Chondrocyte (in vitro differentiated cells): Measurements from ENCODE around the gene EPN1. TPM values are rescaled to one million over a fixed set of nuclear protein-coding genes. Genes with fewer than 3 reads are reported as not detected.
A peak's percentile ranks its signal among the peaks of the same experiment; 100 is the strongest.

Experiments used
- DNase-seq: peaks from one replicate; pipeline ENCODE4 v3.0.0; 2021; ENCODE audit warnings: mixed read lengths, low spot score
- H3K27ac Mint-ChIP-seq: one replicate; pipeline ENCODE4 v1.8.0; 2021; ENCODE audit warnings: mild to moderate bottlenecking, moderate library complexity, mixed read lengths; ENCODE audit not compliant: unreplicated experiment
- H3K27me3 Mint-ChIP-seq: 2 replicates; pipeline ENCODE4 v1.8.0; 2021; ENCODE audit warnings: low read depth, mixed read lengths
- H3K36me3 Mint-ChIP-seq: 2 replicates; pipeline ENCODE4 v1.8.0; 2021; ENCODE audit warnings: low read depth, mixed read lengths
- H3K4me1 Mint-ChIP-seq: 2 replicates; pipeline ENCODE4 v1.8.0; 2021; ENCODE audit warnings: low read depth, mild to moderate bottlenecking, mixed read lengths
- H3K4me3 Mint-ChIP-seq: one replicate; pipeline ENCODE4 v1.8.0; 2021; ENCODE audit warnings: mild to moderate bottlenecking, moderate library complexity, mixed read lengths; ENCODE audit not compliant: unreplicated experiment
- H3K9me3 Mint-ChIP-seq: 2 replicates; pipeline ENCODE4 v1.8.0; 2021; ENCODE audit warnings: low read depth, mixed read lengths
- total RNA-seq: library from RNA; stranded (reverse); gene quantifications from 3 replicates; pipeline ENCODE4 v1.2.1, GENCODE V29; 2021
- TF ChIP-seq, protein P1 (sequence below): fragments of 200-600 bp; sonication (generic); IDR thresholded peaks from 2 replicates; pipeline ENCODE4 v1.5.0; 2021; ENCODE audit warnings: antibody characterized with exemption, mild to moderate bottlenecking, moderate library complexity

The EPN1 gene
- total RNA-seq, 1 donor from 2014 or later: 124 TPM

DNA sequence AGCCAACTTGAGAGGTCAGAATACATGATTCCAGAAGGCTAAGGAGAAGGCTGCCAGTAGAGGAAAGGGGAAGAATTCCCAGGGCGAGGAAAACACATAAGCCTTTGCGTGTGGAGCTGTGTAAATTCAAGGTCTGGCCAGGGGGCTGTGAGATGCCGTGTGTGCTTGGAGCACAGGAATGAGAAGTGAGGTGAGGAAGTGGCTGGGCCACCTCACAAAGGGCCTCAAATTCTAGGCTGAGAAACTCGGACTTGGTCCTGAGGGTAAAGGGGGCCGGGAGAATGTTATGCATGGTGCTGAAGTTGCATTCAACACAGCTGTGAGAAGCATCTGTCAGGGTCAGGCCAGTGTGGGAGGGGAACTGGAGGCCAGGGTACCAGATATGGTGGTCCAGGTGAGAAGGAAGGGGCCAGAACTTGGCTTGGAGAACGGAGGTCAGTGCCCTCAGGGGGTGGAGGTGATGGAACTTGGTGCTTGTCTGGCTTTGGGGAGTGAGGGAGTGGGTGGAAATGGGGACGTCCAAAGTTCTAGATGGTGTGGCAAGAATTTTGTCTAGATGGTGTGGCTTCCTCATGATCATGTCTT lies 39.1 kb upstream of the EPN1 start:
- H3K27ac Mint-ChIP-seq: peak overlapping the region; percentile 100
- H3K36me3 Mint-ChIP-seq: peaks cover 8% of the 10 kb centered on the region
- DNase-seq: no peak
- peak overlapping the region; percentile 95 for H3K4me3 Mint-ChIP-seq
- TF ChIP-seq, protein P1, sequence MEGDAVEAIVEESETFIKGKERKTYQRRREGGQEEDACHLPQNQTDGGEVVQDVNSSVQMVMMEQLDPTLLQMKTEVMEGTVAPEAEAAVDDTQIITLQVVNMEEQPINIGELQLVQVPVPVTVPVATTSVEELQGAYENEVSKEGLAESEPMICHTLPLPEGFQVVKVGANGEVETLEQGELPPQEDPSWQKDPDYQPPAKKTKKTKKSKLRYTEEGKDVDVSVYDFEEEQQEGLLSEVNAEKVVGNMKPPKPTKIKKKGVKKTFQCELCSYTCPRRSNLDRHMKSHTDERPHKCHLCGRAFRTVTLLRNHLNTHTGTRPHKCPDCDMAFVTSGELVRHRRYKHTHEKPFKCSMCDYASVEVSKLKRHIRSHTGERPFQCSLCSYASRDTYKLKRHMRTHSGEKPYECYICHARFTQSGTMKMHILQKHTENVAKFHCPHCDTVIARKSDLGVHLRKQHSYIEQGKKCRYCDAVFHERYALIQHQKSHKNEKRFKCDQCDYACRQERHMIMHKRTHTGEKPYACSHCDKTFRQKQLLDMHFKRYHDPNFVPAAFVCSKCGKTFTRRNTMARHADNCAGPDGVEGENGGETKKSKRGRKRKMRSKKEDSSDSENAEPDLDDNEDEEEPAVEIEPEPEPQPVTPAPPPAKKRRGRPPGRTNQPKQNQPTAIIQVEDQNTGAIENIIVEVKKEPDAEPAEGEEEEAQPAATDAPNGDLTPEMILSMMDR: no peak
- no peaks in the 10 kb centered on the region for H3K9me3 Mint-ChIP-seq
- no peaks in the 10 kb centered on the region for H3K27me3 Mint-ChIP-seq
- H3K4me1 Mint-ChIP-seq: peaks cover 60% of the 10 kb centered on the region

DNA sequence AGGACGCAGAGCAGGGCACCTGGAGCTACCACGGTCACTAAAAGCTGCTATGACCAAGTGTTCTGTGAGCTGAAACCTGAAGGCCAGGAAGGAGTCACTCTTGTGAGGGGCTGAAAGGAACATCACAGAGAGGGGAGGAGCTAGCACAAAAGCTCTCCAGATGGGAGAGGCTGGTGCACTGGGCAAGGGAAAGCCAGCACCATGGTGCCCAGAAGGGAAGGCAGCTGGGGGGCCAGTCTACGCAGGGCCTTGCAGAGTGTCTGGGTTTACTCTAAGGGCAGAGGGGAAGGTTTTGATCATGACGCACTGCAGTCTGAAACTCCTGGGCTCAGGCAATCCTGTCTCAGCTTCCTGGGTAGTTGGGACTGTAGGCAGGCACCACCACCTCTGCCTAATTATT lies 38.3 kb upstream of the EPN1 start:
- TF ChIP-seq, protein P1: no peak
- H3K4me3 Mint-ChIP-seq: peak overlapping the region; percentile 95
- peaks cover 60% of the 10 kb centered on the region for H3K4me1 Mint-ChIP-seq
- peak overlapping the region; percentile 100 for H3K27ac Mint-ChIP-seq
- peaks cover 8% of the 10 kb centered on the region for H3K36me3 Mint-ChIP-seq
- H3K27me3 Mint-ChIP-seq: no peaks in the 10 kb centered on the region
- H3K9me3 Mint-ChIP-seq: no peaks in the 10 kb centered on the region
- no peak for DNase-seq

DNA sequence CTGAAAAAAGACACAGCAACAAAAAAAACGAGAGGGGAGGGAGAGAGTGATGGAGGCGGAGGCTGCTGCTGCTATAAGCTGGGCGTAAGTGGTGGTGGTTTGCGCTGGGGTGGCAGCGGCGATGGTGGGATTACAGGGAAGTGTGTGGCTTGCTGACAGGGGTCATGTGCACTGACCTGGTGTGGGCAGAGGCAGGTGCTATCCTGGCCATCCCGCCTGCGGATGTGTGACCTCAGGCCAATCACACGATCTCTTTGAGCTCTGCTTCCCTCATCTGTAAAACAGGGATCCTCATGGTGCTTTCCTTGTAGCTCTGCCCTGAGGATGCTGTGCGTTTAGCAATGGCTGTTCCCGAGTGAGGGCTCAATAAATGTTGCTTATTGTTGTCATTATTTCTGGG lies 37.5 kb upstream of the EPN1 start:
- Mint-ChIP-seq H3K4me3 (peak overlapping the region; percentile 23), H3K36me3 (peaks cover 8% of the 10 kb centered on the region), H3K27me3 (no peaks in the 10 kb centered on the region), H3K27ac (peak overlapping the region; percentile 71), H3K4me1 (peaks cover 60% of the 10 kb centered on the region), H3K9me3 (no peaks in the 10 kb centered on the region)
- DNase-seq: no peak
- TF ChIP-seq, protein P1: no peak

DNA sequence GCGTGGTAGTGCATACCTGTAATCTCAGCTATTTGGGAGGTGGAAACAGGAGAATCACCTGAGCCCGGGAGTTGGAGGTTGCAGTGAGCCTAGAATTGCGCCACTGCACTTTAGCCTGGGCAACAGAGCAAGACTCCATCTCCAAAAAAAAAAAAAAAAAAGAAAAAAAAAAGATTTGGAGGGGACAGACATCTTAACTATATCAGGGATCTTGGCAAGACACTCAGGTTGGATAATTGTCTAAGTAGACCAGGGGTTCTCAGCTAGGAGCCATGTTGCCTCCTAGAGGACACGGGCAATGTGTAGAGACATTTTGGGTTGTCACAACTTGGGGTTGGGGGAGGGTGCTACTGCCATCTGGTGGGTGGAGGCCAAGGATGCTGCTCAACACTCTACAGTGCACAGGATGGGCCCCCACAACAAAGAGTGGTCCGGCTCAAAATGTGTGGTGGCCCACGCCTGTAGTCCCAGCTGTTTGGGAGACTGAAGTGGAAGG lies 36.1 kb upstream of the EPN1 start:
- DNase-seq: no peak
- H3K9me3 Mint-ChIP-seq: no peaks in the 10 kb centered on the region
- peak overlapping the region; percentile 66 for H3K27ac Mint-ChIP-seq
- H3K27me3 Mint-ChIP-seq: no peaks in the 10 kb centered on the region
- H3K4me1 Mint-ChIP-seq: peaks cover 68% of the 10 kb centered on the region
- peaks cover 8% of the 10 kb centered on the region for H3K36me3 Mint-ChIP-seq
- TF ChIP-seq, protein P1: peak; percentile 77
- no peak overlapping the region for H3K4me3 Mint-ChIP-seq

DNA sequence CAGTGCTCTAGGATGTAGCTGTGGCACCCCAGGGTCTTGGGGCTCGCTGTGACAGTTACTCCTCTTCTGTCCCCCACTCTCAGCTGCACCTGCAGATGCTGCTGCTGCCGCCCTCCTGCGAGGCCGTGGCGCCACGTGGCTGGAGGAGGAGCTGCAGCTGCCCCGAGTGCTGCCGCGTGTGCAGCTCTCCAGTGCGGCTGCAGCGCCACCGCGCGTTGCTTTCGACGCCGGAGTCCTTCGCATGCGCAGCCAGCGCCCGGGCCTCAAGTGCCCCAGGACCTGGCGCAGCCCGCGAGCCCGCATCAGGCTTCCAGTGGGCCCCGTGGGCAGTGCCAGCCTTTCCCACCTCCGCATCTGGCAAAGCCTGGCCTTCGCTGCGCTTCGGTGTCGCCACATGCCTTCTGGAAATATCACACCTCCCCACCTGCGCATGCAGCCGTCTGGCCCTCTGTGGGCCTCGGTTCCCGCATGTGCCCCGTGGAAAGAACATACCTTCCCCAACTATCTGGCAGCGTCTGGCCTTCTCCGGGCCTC lies 34.9 kb upstream of the EPN1 start:
- Mint-ChIP-seq H3K4me1 (peaks cover 68% of the 10 kb centered on the region), H3K4me3 (peak overlapping the region; percentile 84), H3K27me3 (no peaks in the 10 kb centered on the region), H3K36me3 (peaks cover 5% of the 10 kb centered on the region), H3K9me3 (no peaks in the 10 kb centered on the region), H3K27ac (peak overlapping the region; percentile 94)
- DNase-seq: no peak
- TF ChIP-seq, protein P1: no peak
